ENCODE data around the gene NTN1.

- TF ChIP-seq CTCF (IDR thresholded peaks at IDR 0.05) (no peak), POLR2A (IDR thresholded peaks at IDR 0.05) (no peak)
Measured at GRCh38 chr17:9004132-9004960, 17.0 kb upstream of the NTN1 start.

Data from testis (tissue), 2 donors.